Measurements from ENCODE around the gene TRPM5. TPM values are rescaled to one million over a fixed set of nuclear protein-coding genes. Genes with fewer than 3 reads are reported as not detected.

The TRPM5 gene
- total and polyA plus RNA-seq, 2 of the 4 experiments (the other 2 are of a cell fraction), result not detected

DNA sequence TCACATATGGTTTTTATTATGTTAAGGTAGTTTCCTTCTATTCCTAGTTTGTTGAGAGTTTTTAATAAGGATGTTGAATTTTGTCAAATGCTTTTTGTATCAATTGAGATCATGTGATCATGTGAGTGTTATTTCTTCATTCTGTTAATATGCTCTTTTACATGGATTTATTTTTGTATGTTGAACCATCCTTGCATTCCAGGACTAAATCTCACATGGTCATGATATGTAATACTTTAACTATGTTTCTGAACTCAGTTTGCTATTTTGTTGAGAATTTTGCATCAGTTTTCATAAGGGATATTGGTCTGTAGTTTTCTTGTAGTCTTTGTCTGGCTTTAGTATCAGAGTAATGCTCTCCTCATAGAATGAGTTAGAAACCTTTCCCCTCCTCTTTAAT, 43.7 kb upstream of the TRPM5 start:
- no peak overlapping the region for H3K18ac ChIP-seq (ENCODE audit: low read depth, low read length)
- H3K4me3 ChIP-seq (ENCODE audit: insufficient read depth, low read depth, low read length), result no peak overlapping the region
- H3K4me1 ChIP-seq (ENCODE audit: control insufficient read depth, insufficient read depth, low read length), result no peaks in the 10 kb centered on the region
- no peaks in the 10 kb centered on the region for H3K36me3 ChIP-seq (ENCODE audit: control insufficient read depth, insufficient read depth, low read length)
- H3K79me1 ChIP-seq (ENCODE audit: low read depth in 1 of 2, low read length in 2 of 2), result no peaks in the 10 kb centered on the region
- in situ Hi-C loops (cut with MboI; ENCODE audit: low sequenced_read_pairs) (no loop called here), dilution Hi-C loops (cut with HindIII; ENCODE audit: low sequenced_read_pairs, unreplicated experiment) (no loop called here), intact Hi-C loops (cut with micrococcal nuclease) (no loop called here)
- H2BK15ac ChIP-seq (ENCODE audit: low read depth, low read length), result no peak overlapping the region
- no peak overlapping the region for H2AFZ ChIP-seq (replicated peaks; ENCODE audit: low read length, poor library complexity)
- H3K4ac ChIP-seq (ENCODE audit: low read depth, low read length), result no peak overlapping the region
- POLR2A ChIA-PET (ENCODE audit: unreplicated experiment), result no interaction called here
- H2BK5ac ChIP-seq (ENCODE audit: low read depth, low read length, poor library complexity, severe bottlenecking), result no peak overlapping the region
- no peak for DNase-seq
- H3K27me3 ChIP-seq (ENCODE audit: control insufficient read depth, insufficient read depth, low read length), result peaks cover 12% of the 10 kb centered on the region
- no peak overlapping the region for H2BK20ac ChIP-seq (ENCODE audit: low read depth, low read length)
- TF ChIP-seq, protein P1, sequence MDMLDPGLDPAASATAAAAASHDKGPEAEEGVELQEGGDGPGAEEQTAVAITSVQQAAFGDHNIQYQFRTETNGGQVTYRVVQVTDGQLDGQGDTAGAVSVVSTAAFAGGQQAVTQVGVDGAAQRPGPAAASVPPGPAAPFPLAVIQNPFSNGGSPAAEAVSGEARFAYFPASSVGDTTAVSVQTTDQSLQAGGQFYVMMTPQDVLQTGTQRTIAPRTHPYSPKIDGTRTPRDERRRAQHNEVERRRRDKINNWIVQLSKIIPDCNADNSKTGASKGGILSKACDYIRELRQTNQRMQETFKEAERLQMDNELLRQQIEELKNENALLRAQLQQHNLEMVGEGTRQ (IDR thresholded peaks at IDR 0.05; ENCODE audit: low read depth, low read length), result no peak
- TF ChIP-seq FOS (IDR thresholded peaks at IDR 0.05; ENCODE audit: low read depth, low read length) (no peak), MAFK (IDR thresholded peaks at IDR 0.05; ENCODE audit: low read depth, low read length) (no peak), POLR2A (IDR thresholded peaks at IDR 0.05; ENCODE audit: low read depth, low read length) (no peak), SMC3 (IDR thresholded peaks at IDR 0.05; ENCODE audit: low read depth, low read length) (no peak), CHD1 (IDR thresholded peaks at IDR 0.05; ENCODE audit: low read depth, low read length) (no peak), RFX5 (IDR thresholded peaks at IDR 0.05; ENCODE audit: low read depth, low read length) (no peak), RCOR1 (IDR thresholded peaks at IDR 0.05; ENCODE audit: insufficient replicate concordance, low read length) (no peak), RAD21 (IDR thresholded peaks at IDR 0.05; ENCODE audit: low read length) (no peak), MXI1 (IDR thresholded peaks at IDR 0.05; ENCODE audit: borderline replicate concordance, low read depth, low read length) (no peak), BHLHE40 (IDR thresholded peaks at IDR 0.05; ENCODE audit: low read depth, low read length) (no peak), NFE2L2 (IDR thresholded peaks at IDR 0.05; ENCODE audit: low read depth, low read length) (no peak), MAZ (IDR thresholded peaks at IDR 0.05; ENCODE audit: borderline replicate concordance, low read depth, low read length) (no peak), CEBPB (IDR thresholded peaks at IDR 0.05; ENCODE audit: low read depth, low read length) (no peak)
- TF ChIP-seq, protein P2, sequence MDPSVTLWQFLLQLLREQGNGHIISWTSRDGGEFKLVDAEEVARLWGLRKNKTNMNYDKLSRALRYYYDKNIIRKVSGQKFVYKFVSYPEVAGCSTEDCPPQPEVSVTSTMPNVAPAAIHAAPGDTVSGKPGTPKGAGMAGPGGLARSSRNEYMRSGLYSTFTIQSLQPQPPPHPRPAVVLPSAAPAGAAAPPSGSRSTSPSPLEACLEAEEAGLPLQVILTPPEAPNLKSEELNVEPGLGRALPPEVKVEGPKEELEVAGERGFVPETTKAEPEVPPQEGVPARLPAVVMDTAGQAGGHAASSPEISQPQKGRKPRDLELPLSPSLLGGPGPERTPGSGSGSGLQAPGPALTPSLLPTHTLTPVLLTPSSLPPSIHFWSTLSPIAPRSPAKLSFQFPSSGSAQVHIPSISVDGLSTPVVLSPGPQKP (IDR thresholded peaks at IDR 0.05; ENCODE audit: borderline replicate concordance, low read depth, low read length), result no peak
- TF ChIP-seq, protein P3, sequence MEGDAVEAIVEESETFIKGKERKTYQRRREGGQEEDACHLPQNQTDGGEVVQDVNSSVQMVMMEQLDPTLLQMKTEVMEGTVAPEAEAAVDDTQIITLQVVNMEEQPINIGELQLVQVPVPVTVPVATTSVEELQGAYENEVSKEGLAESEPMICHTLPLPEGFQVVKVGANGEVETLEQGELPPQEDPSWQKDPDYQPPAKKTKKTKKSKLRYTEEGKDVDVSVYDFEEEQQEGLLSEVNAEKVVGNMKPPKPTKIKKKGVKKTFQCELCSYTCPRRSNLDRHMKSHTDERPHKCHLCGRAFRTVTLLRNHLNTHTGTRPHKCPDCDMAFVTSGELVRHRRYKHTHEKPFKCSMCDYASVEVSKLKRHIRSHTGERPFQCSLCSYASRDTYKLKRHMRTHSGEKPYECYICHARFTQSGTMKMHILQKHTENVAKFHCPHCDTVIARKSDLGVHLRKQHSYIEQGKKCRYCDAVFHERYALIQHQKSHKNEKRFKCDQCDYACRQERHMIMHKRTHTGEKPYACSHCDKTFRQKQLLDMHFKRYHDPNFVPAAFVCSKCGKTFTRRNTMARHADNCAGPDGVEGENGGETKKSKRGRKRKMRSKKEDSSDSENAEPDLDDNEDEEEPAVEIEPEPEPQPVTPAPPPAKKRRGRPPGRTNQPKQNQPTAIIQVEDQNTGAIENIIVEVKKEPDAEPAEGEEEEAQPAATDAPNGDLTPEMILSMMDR (conservative IDR thresholded peaks at IDR 0.05; ENCODE audit: low read depth, low read length), result no peak
- no peaks in the 10 kb centered on the region for H4K20me1 ChIP-seq (ENCODE audit: insufficient read depth, low read length)
- H2BK120ac ChIP-seq (ENCODE audit: low read depth, low read length), result no peak overlapping the region
- no peak overlapping the region for H4K5ac ChIP-seq (ENCODE audit: low read depth, low read length)
- CTCF ChIA-PET, result no interaction called here
- H3K9me1 ChIP-seq (ENCODE audit: insufficient read depth, low read length), result no peaks in the 10 kb centered on the region
- peaks cover 7% of the 10 kb centered on the region; the same call in 1 of the 2 replicates for H3K9me3 ChIP-seq (ENCODE audit: control insufficient read depth, insufficient read depth, low read length)
- no TSS peak for BruUV-seq (replicated peaks)
- no peak overlapping the region for H4K8ac ChIP-seq (ENCODE audit: low read depth in 2 of 2, low read length in 2 of 2)
- H3K9ac ChIP-seq (ENCODE audit: low read depth, low read length), result no peak overlapping the region
- H4K91ac ChIP-seq (ENCODE audit: insufficient read depth, low read depth, low read length), result no peak overlapping the region
- no peak overlapping the region for H3K23ac ChIP-seq (ENCODE audit: low read depth, low read length)
- no peak overlapping the region for H2AK9ac ChIP-seq (replicated peaks; ENCODE audit: low read depth, low read length, poor library complexity)
- H3K27ac ChIP-seq (ENCODE audit: insufficient read depth, low read length), result no peak overlapping the region
- no peak for ATAC-seq (ENCODE audit: low read depth)
- H3K4me2 ChIP-seq (ENCODE audit: low read depth, low read length), result no peak overlapping the region
- no peak overlapping the region for H3K56ac ChIP-seq (ENCODE audit: extremely low read depth, insufficient read depth, low read length)
- no peak overlapping the region for H3K14ac ChIP-seq (replicated peaks; ENCODE audit: low read depth, low read length)
- H2AK5ac ChIP-seq (ENCODE audit: low read depth, low read length), result no peak overlapping the region
